Fibroblast of lung (primary cell): Measurements from ENCODE around the gene S100A10. TPM values are rescaled to one million over a fixed set of nuclear protein-coding genes. Genes with fewer than 3 reads are reported as not detected.
A peak's percentile ranks its signal among the peaks of the same experiment; 100 is the strongest.

Experiments used
- DNase-seq, 2 donors: peaks; one replicate each; pipeline versions ENCODE4 v3.0.0 to v3.0.0-alpha.2; 2010; ENCODE audit warnings: low read depth in 2 of 2
- H2AFZ ChIP-seq: 2 replicates; pipeline ENCODE4 v1.5.1; 2012; ENCODE audit warnings: low read length, control low read depth, inconsistent platforms
- H3K27ac ChIP-seq: 2 replicates; pipeline ENCODE4 v1.5.1; 2011; ENCODE audit warnings: low read length, control low read depth; ENCODE audit not compliant: insufficient read depth
- H3K27me3 ChIP-seq: 2 replicates; pipeline ENCODE4 v1.5.1; 2011; ENCODE audit warnings: mild to moderate bottlenecking, low read length; ENCODE audit not compliant: control insufficient read depth, insufficient read depth
- H3K36me3 ChIP-seq: 2 replicates; pipeline ENCODE4 v1.5.1; 2011; ENCODE audit warnings: low read length; ENCODE audit not compliant: control insufficient read depth, insufficient read depth
- H3K4me1 ChIP-seq: 2 replicates; pipeline ENCODE4 v1.5.1; 2011; ENCODE audit warnings: low read length; ENCODE audit not compliant: control insufficient read depth, insufficient read depth; ENCODE audit errors: extremely low read depth
- H3K4me2 ChIP-seq: 2 replicates; pipeline ENCODE4 v1.5.1; 2011; ENCODE audit warnings: low read length, control low read depth; ENCODE audit not compliant: insufficient read depth; ENCODE audit errors: extremely low read depth
- H3K4me3 ChIP-seq, 4 experiments: fragments of 200-600 bp in 1 of 4; sonication (generic) in 1 of 4; replicated peaks in 1 of 4; 2 replicates each; pipeline ENCODE4 v1.5.1; 2011 to 2016; ENCODE audit warnings: low read length in 4 of 4, low read depth in 3 of 4, mild to moderate bottlenecking in 3 of 4, control low read depth in 2 of 4, inconsistent platforms in 1 of 4, mixed read lengths in 1 of 4; ENCODE audit not compliant: insufficient read depth in 1 of 4; ENCODE audit errors: control extremely low read depth in 1 of 4
- H3K79me2 ChIP-seq: 2 replicates; pipeline ENCODE4 v1.5.1; 2012; ENCODE audit warnings: mild to moderate bottlenecking, low read length, inconsistent platforms; ENCODE audit not compliant: control insufficient read depth, insufficient read depth
- H3K9ac ChIP-seq: 2 replicates; pipeline ENCODE4 v1.5.1; 2011; ENCODE audit warnings: mild to moderate bottlenecking, low read length, control low read depth; ENCODE audit not compliant: insufficient read depth
- H3K9me3 ChIP-seq: 2 replicates; pipeline ENCODE4 v1.5.1; 2012; ENCODE audit warnings: low read depth, low read length; ENCODE audit not compliant: control insufficient read depth, insufficient read depth
- H4K20me1 ChIP-seq: 2 replicates; pipeline ENCODE4 v1.5.1; 2011; ENCODE audit warnings: low read length; ENCODE audit not compliant: control insufficient read depth, insufficient read depth; ENCODE audit errors: extremely low read depth
- EZH2 ChIP-seq: IDR thresholded peaks from 2 replicates; pipeline ENCODE4 v1.5.1; 2012; ENCODE audit warnings: low read length, control low read depth, mild to moderate bottlenecking; ENCODE audit errors: missing control alignments
- polyA plus RNA-seq, 2 donors: library from polyadenylated mRNA; depleted of rRNA in 1 of 2; stranded (reverse) in 1 of 2; unstranded in 1 of 2; fragments of >200 nt; gene quantifications; 2 replicates each; pipeline ENCODE4 v1.2.1, GENCODE V29; 2011 to 2012; ENCODE audit warnings: missing spikeins in 1 of 2
- total RNA-seq: library from RNA; depleted of rRNA; stranded (reverse); fragments of >200 nt; gene quantifications from 2 replicates; pipeline ENCODE4 v1.2.1, GENCODE V29; 2014
- TF ChIP-seq, protein P1 (sequence below), 2 donors: IDR thresholded peaks in 1 of 2; conservative IDR thresholded peaks in 1 of 2; 1 replicate in 1 of 2; 2 replicates in 1 of 2; pipeline ENCODE4 v1.5.1; 2011 to 2012; ENCODE audit warnings: low read length in 2 of 2, control low read depth in 1 of 2, inconsistent platforms in 1 of 2, low read depth in 1 of 2, mild to moderate bottlenecking in 1 of 2

The S100A10 gene
- total and polyA plus RNA-seq, 2 donors (not counting 1 experiment from before 2014, with no cell fraction given): 141 to 750 TPM

- Histone ChIP-seq H3K4me2 (no peak overlapping the region), H3K27ac (peak overlapping the region; percentile 40)
- no peak for TF ChIP-seq EZH2
- TF ChIP-seq, protein P1, sequence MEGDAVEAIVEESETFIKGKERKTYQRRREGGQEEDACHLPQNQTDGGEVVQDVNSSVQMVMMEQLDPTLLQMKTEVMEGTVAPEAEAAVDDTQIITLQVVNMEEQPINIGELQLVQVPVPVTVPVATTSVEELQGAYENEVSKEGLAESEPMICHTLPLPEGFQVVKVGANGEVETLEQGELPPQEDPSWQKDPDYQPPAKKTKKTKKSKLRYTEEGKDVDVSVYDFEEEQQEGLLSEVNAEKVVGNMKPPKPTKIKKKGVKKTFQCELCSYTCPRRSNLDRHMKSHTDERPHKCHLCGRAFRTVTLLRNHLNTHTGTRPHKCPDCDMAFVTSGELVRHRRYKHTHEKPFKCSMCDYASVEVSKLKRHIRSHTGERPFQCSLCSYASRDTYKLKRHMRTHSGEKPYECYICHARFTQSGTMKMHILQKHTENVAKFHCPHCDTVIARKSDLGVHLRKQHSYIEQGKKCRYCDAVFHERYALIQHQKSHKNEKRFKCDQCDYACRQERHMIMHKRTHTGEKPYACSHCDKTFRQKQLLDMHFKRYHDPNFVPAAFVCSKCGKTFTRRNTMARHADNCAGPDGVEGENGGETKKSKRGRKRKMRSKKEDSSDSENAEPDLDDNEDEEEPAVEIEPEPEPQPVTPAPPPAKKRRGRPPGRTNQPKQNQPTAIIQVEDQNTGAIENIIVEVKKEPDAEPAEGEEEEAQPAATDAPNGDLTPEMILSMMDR (conservative IDR thresholded peaks at IDR 0.05 in 1 of 2, IDR thresholded peaks at IDR 0.05 in 1 of 2; ENCODE audit: low read depth in 1 of 2, low read length in 2 of 2): no peak
These were observed 2.1 kb upstream of the S100A10 start for GRCh38 chr1:151995774-151996173.

DNA sequence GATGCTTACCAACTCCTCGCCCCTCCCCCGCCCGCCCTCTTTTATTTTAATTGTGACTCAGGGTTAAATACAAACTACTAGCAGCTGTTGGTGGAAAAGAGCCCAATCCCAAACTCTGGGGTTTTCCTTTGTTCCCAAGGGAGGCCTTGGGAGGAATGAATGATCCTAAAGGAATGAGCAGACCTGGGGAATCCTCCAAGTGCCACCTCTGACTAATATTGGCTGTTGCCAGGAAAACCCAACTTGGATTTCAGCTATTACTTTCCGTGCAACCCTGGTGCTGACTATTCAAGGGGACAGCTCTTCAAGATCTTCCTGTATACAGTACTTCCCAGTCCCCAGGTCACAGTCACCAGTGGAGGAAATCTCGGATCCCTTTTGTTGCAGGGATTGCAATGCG, 1.3 kb upstream of the S100A10 start:
- Histone ChIP-seq H4K20me1 (no peaks in the 10 kb centered on the region), H3K27ac (peak overlapping the region; percentile 40), H3K36me3 (no peaks in the 10 kb centered on the region), H3K27me3 (no peaks in the 10 kb centered on the region), H3K4me2 (peak overlapping the region; percentile 13), H2AFZ (no peak overlapping the region), H3K4me1 (peaks cover 15% of the 10 kb centered on the region), H3K9ac (no peak overlapping the region), H3K4me3 (no peak overlapping the region), H3K9me3 (no peaks in the 10 kb centered on the region), H3K79me2 (peaks cover 35% of the 10 kb centered on the region)
- TF ChIP-seq EZH2: no peak
- TF ChIP-seq, protein P1 (conservative IDR thresholded peaks at IDR 0.05 in 1 of 2, IDR thresholded peaks at IDR 0.05 in 1 of 2; ENCODE audit: low read depth in 1 of 2, low read length in 2 of 2): no peak
- peak; percentile 94 to 98 for DNase-seq

More at GRCh38 chr1:151995774-151996173, 2.1 kb upstream of the S100A10 start:
- DNase-seq: peak in 1 of 2 donors; percentile 46
- Histone ChIP-seq H4K20me1 (no peaks in the 10 kb centered on the region), H3K9ac (no peak overlapping the region), H3K9me3 (no peaks in the 10 kb centered on the region), H3K4me1 (peaks cover 8% of the 10 kb centered on the region), H3K27me3 (no peaks in the 10 kb centered on the region), H2AFZ (no peak overlapping the region), H3K4me3 (no peak overlapping the region), H3K36me3 (no peaks in the 10 kb centered on the region), H3K79me2 (peaks cover 27% of the 10 kb centered on the region)

DNA sequence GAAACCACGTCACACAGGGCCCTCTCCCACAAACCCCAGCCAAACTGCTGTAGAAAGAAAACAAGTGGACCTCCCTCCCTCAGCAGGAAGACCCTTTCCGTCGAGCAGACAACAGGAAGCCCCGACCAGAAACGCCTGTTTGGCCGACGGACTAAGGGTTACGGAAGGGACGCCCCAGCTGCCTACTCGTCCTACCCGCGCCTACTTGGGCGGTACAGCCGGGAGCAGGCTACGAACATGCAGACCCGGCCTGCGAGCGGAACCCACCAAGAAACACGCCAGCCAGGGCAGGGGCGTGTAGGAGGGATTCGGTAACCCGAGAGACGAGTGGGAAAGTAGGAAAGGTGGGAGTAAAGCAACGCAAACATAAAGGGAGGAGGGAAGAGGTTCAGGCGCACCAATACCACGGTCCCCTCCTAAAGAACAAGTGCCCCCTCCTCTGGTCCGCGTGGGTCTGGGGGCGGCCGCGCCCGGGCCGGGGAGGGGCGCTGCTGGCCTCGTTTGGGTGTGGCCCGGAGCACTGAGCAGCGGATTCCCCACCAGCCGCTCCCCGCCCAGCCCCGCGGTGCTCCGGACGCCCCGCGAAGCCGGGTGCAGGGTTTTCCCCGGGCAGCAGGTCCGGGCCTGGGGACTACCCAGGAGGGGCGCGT, 450 bp downstream of the S100A10 start:
- TF ChIP-seq, protein P1 (conservative IDR thresholded peaks at IDR 0.05 in 1 of 2, IDR thresholded peaks at IDR 0.05 in 1 of 2; ENCODE audit: low read depth in 1 of 2, low read length in 2 of 2): no peak
- TF ChIP-seq EZH2: no peak
- peak overlapping the region; percentile 66 to 93 (median 84) for H3K4me3 ChIP-seq
- H3K27ac ChIP-seq: peak overlapping the region; percentile 98
- H3K36me3 ChIP-seq: no peaks in the 10 kb centered on the region
- no peak overlapping the region for H2AFZ ChIP-seq
- peak overlapping the region; percentile 92 for H3K9ac ChIP-seq
- no peaks in the 10 kb centered on the region for H3K27me3 ChIP-seq
- H3K4me2 ChIP-seq: peak overlapping the region; percentile 82
- no peaks in the 10 kb centered on the region for H4K20me1 ChIP-seq
- peaks cover 32% of the 10 kb centered on the region for H3K4me1 ChIP-seq
- no peaks in the 10 kb centered on the region for H3K9me3 ChIP-seq
- peaks cover 51% of the 10 kb centered on the region for H3K79me2 ChIP-seq
- DNase-seq: peak in 1 of 2 donors; percentile 42
